H4 (cell line): Measurements from ENCODE around the gene OVOL2. TPM values are rescaled to one million over a fixed set of nuclear protein-coding genes. Genes with fewer than 3 reads are reported as not detected.
"Not testable (repeated sequence)": the region's sequence is repeated elsewhere in the genome, so short reads cannot be mapped to it uniquely, and the experiment has no call there.

Experiments used
- DNase-seq: peaks from one replicate; pipeline ENCODE4 v3.0.0-alpha.2; 2015; ENCODE audit warnings: low spot score
- total RNA-seq: library from RNA; depleted of rRNA; stranded (reverse); fragments of >200 nt; shearing (Covaris generic); gene quantifications from 2 replicates; pipeline ENCODE4 v1.2.3, GENCODE V29; 2014

OVOL2 gene
- total RNA-seq, 1 experiment from 2014 or later, result 1.5 TPM

DNA sequence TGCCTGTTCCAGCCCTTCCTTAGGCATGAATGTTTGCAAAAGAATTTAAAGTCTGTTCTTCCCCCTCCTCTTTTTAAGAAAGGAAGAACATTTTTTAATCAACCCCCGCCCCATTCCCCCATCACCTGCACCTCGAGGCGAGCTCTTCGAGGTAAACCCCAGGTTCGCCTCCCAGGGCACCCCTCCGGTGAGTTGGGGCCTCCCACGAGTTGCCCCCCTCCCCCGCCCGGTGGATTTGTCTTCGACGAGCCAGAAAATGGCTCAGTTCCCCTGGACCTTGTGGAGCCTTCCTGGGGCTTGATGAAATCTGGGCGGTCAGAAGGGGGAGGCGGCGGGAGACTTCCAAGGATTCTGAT, 256 bp upstream of the OVOL2 start:
- DNase-seq, result no peak

DNA sequence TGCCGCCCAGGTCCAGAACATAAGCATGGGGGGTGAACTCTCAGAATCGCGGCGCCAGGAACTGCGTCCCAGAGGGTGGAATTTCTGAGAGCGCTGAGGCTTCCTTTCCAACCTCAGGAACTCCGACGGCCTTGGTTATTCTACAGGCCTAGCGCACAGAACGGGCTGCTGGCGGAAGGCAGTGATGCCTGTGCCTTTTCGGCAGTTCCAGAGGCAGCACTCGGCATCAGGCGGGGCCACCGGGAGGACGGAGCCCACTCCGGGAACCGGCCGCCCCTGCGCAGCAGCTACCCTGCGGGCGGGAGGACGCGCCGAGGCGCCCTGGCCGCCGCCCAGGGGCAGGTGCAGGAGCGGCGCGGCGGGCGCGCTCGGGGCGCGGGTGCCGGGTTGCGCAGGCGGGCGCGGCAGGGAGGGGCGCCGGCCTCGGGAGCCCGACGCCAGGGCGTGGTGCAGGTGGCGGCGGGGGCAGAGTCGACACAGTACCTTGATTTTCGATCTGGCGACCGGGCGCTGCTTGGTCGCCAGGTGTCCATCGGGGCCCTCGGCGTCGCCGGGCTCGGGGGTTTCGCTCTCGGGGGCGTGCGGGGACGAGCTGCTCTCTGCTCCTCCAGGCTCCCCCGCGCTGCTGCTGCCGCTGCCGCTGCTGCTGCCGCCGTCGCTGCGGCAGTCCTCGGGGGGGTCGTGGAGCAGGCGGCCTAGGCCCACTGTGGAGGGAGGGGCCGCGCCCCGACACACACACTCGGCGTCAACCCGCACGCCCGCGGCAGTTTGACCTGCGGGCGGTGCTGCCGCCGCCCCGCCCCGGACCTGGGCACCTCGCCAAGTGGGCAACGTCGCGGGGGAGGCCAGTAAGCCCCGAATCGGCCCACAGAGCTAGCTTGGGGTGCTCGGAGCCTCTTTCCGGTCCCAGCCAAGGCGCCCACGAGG, 1.3 kb downstream of the OVOL2 start:
- DNase-seq, result no peak

GRCh38 chr20:18055261-18055660, 2.5 kb downstream of the OVOL2 start:
- no peak for DNase-seq

- no peak for DNase-seq
These were observed 4.9 kb downstream of the OVOL2 start for GRCh38 chr20:18052856-18053255.

DNA sequence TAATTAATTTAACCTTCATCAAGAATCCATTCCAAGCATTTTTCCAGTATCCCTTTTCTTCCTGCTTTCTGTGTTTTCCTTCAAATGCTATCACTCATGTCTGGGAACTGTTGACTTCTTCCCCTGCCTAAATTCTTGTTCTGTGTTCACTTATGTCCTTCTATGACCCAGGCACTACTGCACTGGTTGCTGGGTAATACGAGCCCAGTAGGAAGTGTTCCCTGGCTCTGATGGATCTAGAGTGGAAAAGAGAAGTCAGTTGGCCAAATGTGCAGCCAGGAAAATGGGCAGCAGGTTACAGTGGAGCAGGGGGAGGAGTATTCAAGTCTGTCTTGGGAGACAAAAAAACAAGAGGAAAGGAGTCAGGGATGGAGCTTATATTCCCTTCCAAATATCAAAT, 7.1 kb downstream of the OVOL2 start:
- no peak for DNase-seq

- DNase-seq, result no peak
These were observed 9.5 kb downstream of the OVOL2 start for GRCh38 chr20:18048176-18048575.

GRCh38 chr20:18046535-18046934, 11.2 kb downstream of the OVOL2 start:
- DNase-seq, result no peak

DNA sequence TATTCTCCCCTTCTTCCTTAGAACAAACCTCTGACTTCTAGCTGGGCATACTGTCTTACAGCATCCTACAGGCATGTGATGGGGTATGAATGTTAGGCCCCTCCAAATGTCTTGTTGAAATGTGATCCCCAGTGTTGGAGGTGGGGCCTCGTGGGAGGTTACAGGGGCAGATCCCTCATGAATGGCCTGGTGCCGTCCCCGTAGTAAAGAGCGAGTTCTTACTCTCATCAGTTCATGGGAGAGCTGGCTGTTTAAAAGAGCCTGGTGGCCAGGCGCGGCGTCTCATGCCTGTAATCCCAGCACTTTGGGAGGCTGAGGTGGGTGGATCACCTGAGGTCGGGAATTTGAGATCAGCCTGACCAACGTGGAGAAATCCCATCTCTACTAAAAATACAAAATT, 15.5 kb downstream of the OVOL2 start:
- DNase-seq, result no peak

- no peak for DNase-seq
These were observed 16.3 kb downstream of the OVOL2 start for GRCh38 chr20:18041462-18041861.

DNA sequence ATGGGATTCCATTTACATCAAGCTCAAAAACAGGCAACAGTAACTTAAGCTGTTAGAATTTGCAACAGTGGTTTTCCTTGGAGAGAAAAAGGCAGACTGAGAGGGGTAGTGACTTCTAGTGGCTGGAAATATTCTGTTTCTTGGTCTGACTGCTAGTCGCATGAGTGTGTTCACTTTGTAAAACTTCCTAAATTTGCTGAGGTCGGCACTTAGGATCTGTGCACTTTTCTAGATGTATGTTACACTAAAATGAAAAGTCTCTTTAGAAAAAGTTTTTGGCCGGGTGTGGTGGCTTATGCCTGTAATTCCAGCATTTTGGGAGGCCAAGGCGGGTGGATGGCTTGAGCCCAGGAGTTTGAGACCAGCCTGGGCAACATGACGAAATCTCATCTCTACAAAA, 18.7 kb downstream of the OVOL2 start:
- DNase-seq, result no peak

GRCh38 chr20:18034039-18034438, 23.7 kb downstream of the OVOL2 start:
- DNase-seq, result no peak

DNA sequence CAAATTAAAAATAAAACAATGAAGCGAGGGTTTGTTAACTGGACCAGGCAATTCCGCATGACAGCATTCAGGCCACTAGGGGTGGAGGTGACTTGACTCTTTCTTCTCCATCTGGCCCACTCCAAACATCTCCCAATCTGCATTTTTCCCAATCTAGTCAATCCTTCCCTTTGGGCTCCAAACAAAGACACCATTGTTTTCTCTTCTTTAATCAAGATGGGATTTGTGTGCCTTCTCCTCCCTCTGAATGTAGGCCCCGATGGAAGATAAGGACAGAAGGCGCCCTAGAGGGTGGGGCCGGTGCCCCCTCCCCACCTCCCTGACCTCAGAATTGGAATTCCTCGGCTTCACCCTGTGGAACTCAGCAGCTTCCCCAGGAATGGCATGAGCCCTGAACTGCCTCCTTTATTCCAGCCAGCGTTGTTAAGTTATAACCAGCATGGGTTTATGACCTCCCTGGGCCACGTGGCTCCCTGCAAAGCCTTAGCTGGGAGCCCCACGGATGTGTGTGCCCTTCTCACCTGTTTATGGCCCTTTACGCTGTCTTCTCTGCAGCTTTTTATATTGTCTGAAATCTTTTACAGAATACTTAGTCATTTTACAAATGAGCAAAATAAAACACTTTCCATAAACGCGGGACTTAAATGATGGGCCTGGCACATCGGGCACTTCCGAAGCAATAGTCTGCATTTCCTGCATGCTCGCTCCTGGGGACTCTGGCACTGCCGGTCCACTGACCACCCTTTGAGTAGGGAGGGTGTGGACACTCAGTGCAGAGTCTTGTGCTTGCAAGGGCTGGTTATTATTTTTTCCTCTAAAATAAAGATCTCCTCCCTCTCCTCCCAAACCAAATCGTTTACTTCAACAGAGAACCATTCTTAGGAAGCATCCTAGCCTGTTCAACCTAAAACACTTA, 24.5 kb downstream of the OVOL2 start:
- no peak for DNase-seq

DNA sequence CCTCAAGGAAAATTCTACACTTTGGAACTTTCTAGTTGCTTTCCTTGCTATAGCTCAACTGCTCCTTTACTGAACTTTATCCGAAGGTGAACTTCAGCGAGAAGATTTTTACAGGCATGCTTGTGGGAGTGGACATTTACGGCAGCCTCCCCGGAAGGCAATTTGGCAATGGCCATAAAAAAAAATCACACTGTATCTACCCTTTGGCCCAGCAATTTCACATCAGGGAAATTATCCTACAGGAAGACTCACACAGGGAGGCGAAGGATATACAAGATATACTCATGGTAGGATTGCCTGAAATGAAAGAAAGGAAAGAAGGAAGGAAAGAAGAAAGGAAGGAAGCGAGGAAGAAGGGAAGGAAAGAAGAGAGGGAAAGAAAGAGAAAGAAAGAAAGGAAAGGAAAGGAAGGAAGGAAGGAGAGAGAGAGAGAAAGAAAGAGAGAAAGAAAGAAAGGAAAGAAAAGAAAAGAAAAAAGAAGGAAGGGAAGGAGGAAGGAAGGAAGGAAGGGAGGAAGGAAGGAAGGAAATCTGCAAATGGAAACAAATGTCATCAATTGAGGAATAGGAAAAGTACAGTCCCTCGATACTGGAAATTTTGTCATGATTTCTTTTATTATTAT, 25.7 kb downstream of the OVOL2 start:
- DNase-seq, result no peak

DNA sequence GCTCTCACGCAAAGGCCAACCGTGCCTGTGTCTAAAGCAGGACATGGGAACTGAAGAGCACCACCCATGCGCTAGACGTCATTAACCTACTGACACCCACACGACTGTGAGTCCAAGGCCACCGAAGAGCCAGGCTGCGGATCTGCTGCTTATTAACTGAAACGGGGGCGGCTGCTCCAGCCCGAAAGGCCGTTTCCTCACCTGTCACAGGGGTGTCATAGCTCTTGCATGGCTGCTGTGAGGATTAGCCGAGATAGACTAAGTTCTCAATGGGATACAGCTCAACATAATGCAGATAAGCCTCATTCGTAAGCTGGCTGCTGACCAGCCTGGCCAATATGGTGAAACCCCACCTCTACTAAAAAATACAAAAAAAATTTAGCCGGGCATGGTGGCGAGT, 26.7 kb downstream of the OVOL2 start:
- no peak for DNase-seq

GRCh38 chr20:18030020-18030419, 27.7 kb downstream of the OVOL2 start:
- DNase-seq, result no peak

DNA sequence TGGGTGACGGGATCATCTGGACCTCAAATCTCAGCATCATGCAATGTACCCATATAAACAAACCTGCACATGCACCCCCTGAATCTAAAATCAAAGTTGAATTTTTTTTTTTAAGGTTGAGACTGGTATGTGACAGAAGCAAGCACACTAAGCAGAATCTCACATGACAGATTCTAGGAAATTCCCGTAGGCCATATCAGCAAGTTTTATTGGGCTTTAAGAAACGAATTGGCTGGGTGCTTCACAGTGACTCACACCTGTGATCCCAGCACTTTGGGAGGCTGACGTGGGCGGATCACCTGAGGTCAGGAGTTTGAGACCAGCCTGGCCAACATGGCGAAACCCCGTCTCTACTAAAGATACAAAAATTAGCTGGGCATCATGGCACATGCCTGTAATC, 30.7 kb downstream of the OVOL2 start:
- DNase-seq, result not testable (repeated sequence)

DNA sequence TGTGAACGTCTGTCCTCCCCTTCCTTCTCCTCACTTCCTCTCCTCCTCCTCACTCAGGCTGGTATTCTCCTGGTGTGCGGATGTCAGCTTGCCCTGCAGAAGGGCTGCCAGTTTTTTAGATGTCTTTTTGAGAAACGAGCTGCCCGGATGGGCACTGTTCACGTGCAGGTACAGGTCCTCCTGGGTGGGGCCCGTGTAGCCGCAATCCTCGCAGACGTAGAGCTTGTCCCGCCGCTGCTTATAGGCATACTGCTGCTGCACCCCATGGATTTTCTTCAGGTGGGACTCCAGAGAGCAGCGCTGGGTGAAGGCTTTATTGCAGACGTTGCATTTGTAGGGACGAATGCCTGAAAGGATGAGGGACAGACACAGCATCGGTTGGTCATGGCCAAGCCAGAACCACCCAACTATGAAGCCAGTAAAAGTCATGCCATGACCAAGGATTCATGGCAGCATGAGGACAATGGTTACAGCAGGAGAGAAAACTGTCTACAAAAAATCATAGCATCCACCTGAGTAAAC, 33.0 kb downstream of the OVOL2 start:
- DNase-seq, result no peak

DNA sequence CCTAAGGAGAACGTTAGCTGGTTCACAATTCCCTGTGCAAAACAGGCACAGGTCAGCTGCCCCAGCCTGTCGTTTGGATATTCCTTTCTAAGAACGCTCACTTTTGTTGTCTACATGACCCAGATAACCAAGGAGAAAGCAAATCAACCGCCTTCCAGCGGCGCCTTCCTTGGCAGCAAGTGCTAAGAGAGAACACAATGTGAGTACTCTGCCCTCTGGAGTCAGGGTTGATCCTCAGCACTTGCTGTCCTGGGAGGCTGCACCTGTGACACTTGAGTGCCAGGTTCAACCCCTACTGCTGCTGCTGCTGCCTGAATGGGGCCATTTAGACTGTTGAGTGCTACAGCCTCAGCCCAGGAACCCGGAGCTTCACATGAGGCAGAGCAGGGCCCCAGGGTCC, 36.8 kb downstream of the OVOL2 start:
- no peak for DNase-seq

- peak; percentile 21 for DNase-seq
These were observed 38.6 kb downstream of the OVOL2 start for GRCh38 chr20:18019068-18019467.

- no peak for DNase-seq
These were observed 39.6 kb downstream of the OVOL2 start for GRCh38 chr20:18018100-18018499.

GRCh38 chr20:18016772-18017171, 40.9 kb downstream of the OVOL2 start:
- DNase-seq, result no peak

DNA sequence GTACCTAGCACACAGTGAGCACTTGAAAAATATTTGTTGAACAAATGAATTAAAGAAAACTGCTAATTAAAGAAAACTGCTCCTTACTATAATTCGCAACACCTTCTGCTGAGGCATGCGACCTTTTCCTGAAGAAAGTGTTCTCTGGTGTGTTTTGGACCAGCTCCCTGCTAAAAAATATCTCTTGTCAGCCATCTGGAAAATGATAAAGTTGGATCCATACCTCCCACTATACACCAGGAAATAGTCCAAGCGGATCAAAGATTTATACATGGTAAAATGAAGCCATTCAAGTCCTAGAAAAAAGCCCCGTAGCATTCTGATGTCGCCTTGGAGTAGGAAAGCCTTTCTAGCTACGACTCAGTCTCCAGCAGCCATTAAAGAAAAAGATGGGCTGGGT, 43.3 kb downstream of the OVOL2 start:
- DNase-seq, result no peak
